H9 (cell line): ENCODE data around the gene PITPNM3. TPM values are rescaled to one million over a fixed set of nuclear protein-coding genes. Genes with fewer than 3 reads are reported as not detected.

Source experiments
- DNase-seq: peaks from one replicate; pipeline ENCODE4 v3.0.0-alpha.2; 2017
- H2AFZ ChIP-seq: one replicate; pipeline ENCODE4 v1.6.1; 2013; ENCODE audit warnings: mild to moderate bottlenecking, low read length, control low read depth, moderate library complexity
- H2AK5ac ChIP-seq: 2 replicates; pipeline ENCODE4 v1.6.1; 2013; ENCODE audit warnings: low read length, control low read depth, mixed read lengths; ENCODE audit not compliant: insufficient read length
- H2BK120ac ChIP-seq: one replicate; pipeline ENCODE4 v1.6.1; 2013; ENCODE audit warnings: low read depth, mild to moderate bottlenecking, low read length, control low read depth, inconsistent platforms; ENCODE audit not compliant: poor library complexity, severe bottlenecking
- H2BK12ac ChIP-seq: 2 replicates; pipeline ENCODE4 v1.6.1; 2013; ENCODE audit warnings: low read length, control low read depth, mixed read lengths, low read depth; ENCODE audit not compliant: insufficient read length
- H2BK15ac ChIP-seq: 2 replicates; pipeline ENCODE4 v1.6.1; 2013; ENCODE audit warnings: low read depth, low read length, control low read depth
- H2BK20ac ChIP-seq: one replicate; pipeline ENCODE4 v1.6.1; 2013; ENCODE audit warnings: low read depth, mild to moderate bottlenecking, low read length, control low read depth, inconsistent platforms; ENCODE audit not compliant: poor library complexity, severe bottlenecking
- H2BK5ac ChIP-seq: 2 replicates; pipeline ENCODE4 v1.6.1; 2013; ENCODE audit warnings: low read length, control low read depth, mixed read lengths; ENCODE audit not compliant: insufficient read length
- H3K14ac ChIP-seq: 2 replicates; pipeline ENCODE4 v1.6.1; 2013; ENCODE audit warnings: low read length, control low read depth; ENCODE audit not compliant: insufficient read depth
- H3K18ac ChIP-seq: 2 replicates; pipeline ENCODE4 v1.6.1; 2013; ENCODE audit warnings: low read depth, mild to moderate bottlenecking, mixed read lengths, low read length, control low read depth; ENCODE audit not compliant: insufficient read length
- H3K23ac ChIP-seq: 2 replicates; pipeline ENCODE4 v1.6.1; 2013; ENCODE audit warnings: low read length, control low read depth, mixed read lengths, low read depth; ENCODE audit not compliant: insufficient read length
- H3K23me2 ChIP-seq: 2 replicates; pipeline ENCODE4 v1.6.1; 2013; ENCODE audit warnings: low read depth, mild to moderate bottlenecking, mixed read lengths, low read length, control low read depth; ENCODE audit not compliant: insufficient read length, poor library complexity, severe bottlenecking
- H3K27ac ChIP-seq: 2 replicates; pipeline ENCODE4 v1.5.1; 2013; ENCODE audit warnings: low read length, control low read depth, mixed read lengths, low read depth; ENCODE audit not compliant: insufficient read length
- H3K27me3 ChIP-seq: 2 replicates; pipeline ENCODE4 v1.6.1; 2013; ENCODE audit warnings: low read length, control low read depth, inconsistent platforms; ENCODE audit not compliant: insufficient read depth
- H3K4ac ChIP-seq: 2 replicates; pipeline ENCODE4 v1.6.1; 2013; ENCODE audit warnings: low read depth, mild to moderate bottlenecking, control low read depth, inconsistent platforms, low read length, moderate library complexity
- H3K4me1 ChIP-seq: 2 replicates; pipeline ENCODE4 v1.6.1; 2013; ENCODE audit warnings: low read length, control low read depth, inconsistent platforms; ENCODE audit not compliant: insufficient read depth
- H3K4me2 ChIP-seq: 2 replicates; pipeline ENCODE4 v1.6.1; 2013; ENCODE audit warnings: low read length, control low read depth, mixed read lengths; ENCODE audit not compliant: insufficient read length, insufficient read depth
- H3K56ac ChIP-seq: 2 replicates; pipeline ENCODE4 v1.6.1; 2013; ENCODE audit warnings: low read depth, mild to moderate bottlenecking, mixed read lengths, low read length, control low read depth; ENCODE audit not compliant: insufficient read length
- H3K79me1 ChIP-seq: 2 replicates; pipeline ENCODE4 v1.6.1; 2013; ENCODE audit warnings: low read depth, mild to moderate bottlenecking, moderate library complexity, low read length, control low read depth, inconsistent platforms; ENCODE audit not compliant: insufficient read depth, poor library complexity, severe bottlenecking
- H3K79me2 ChIP-seq: 2 replicates; pipeline ENCODE4 v1.6.1; 2013; ENCODE audit warnings: low read length, control low read depth, inconsistent platforms; ENCODE audit not compliant: insufficient read depth
- H3K9ac ChIP-seq: 2 replicates; pipeline ENCODE4 v1.6.1; 2013; ENCODE audit warnings: low read length, control low read depth, mixed read lengths; ENCODE audit not compliant: insufficient read length; ENCODE audit errors: extremely low read depth
- H3K9me3 ChIP-seq: one replicate; pipeline ENCODE4 v1.6.1; 2013; ENCODE audit warnings: low read depth, low read length, inconsistent platforms; ENCODE audit not compliant: control insufficient read depth
- H3T11ph ChIP-seq: one replicate; pipeline ENCODE4 v1.6.1; 2013; ENCODE audit warnings: mild to moderate bottlenecking, low read length, control low read depth, inconsistent platforms
- H4K20me1 ChIP-seq: one replicate; pipeline ENCODE4 v1.6.1; 2013; ENCODE audit not compliant: control insufficient read depth, insufficient read length, insufficient read depth
- H4K5ac ChIP-seq: 2 replicates; pipeline ENCODE4 v1.6.1; 2013; ENCODE audit warnings: low read depth, mild to moderate bottlenecking, mixed read lengths, low read length, control low read depth; ENCODE audit not compliant: insufficient read length
- H4K8ac ChIP-seq: replicated peaks from 2 replicates; pipeline ENCODE4 v1.6.1; 2013; ENCODE audit warnings: low read length, control low read depth, mixed read lengths, low read depth; ENCODE audit not compliant: insufficient read length
- H4K91ac ChIP-seq: 2 replicates; pipeline ENCODE4 v1.6.1; 2013; ENCODE audit warnings: low read depth, mild to moderate bottlenecking, moderate library complexity, mixed read lengths, low read length, control low read depth; ENCODE audit not compliant: insufficient read length
- H3K27ac Mint-ChIP-seq, 3 experiments: 2 replicates in 2 of 3; 3 replicates in 1 of 3; pipeline ENCODE4 v1.8.0; 2020 to 2021; ENCODE audit warnings: mixed read lengths in 3 of 3, mild to moderate bottlenecking in 1 of 3, moderate library complexity in 1 of 3
- H3K27me3 Mint-ChIP-seq: 2 replicates; pipeline ENCODE4 v1.8.0; 2021; ENCODE audit warnings: low read depth, mild to moderate bottlenecking, moderate library complexity, mixed read lengths
- H3K36me3 Mint-ChIP-seq, 3 experiments: 2 replicates in 2 of 3; 3 replicates in 1 of 3; pipeline ENCODE4 v1.8.0; 2020 to 2021; ENCODE audit warnings: low read depth in 3 of 3, mixed read lengths in 3 of 3; ENCODE audit not compliant: insufficient read depth in 1 of 3
- H3K4me1 Mint-ChIP-seq, 2 experiments: 2 replicates each; pipeline ENCODE4 v1.8.0; 2020; ENCODE audit warnings: mixed read lengths in 2 of 2
- H3K4me3 Mint-ChIP-seq, 2 experiments: 2 replicates in 1 of 2; 3 replicates in 1 of 2; pipeline ENCODE4 v1.8.0; 2020 to 2021; ENCODE audit warnings: mild to moderate bottlenecking in 2 of 2, mixed read lengths in 2 of 2, moderate library complexity in 1 of 2
- H3K9me3 Mint-ChIP-seq, 2 experiments: 2 replicates in 1 of 2; 3 replicates in 1 of 2; pipeline ENCODE4 v1.8.0; 2020; ENCODE audit warnings: mild to moderate bottlenecking in 2 of 2, mixed read lengths in 2 of 2, moderate library complexity in 1 of 2
- WGBS: extraction: QIAGEN DNeasy Blood & Tissue Kit; methylation state at CpG from one replicate; pipeline ENCODE4 v1.1.7; 2013; ENCODE audit warnings: missing lambda C conversion rate, low lambda C conversion rate, mixed read lengths; ENCODE audit not compliant: insufficient read length; ENCODE audit errors: extremely low coverage; 5-methylcytosine and 5-hydroxymethylcytosine counted together
- total RNA-seq: library from RNA; stranded (reverse); gene quantifications from 2 replicates; pipeline ENCODE4 v1.2.1, GENCODE V29; 2021
- TF ChIP-seq, protein P1 (sequence below): fragments of 200-600 bp; sonication (generic); conservative IDR thresholded peaks from 3 replicates; pipeline ENCODE4 v1.8.0; 2021; ENCODE audit warnings: antibody characterized with exemption, mild to moderate bottlenecking

PITPNM3 gene
- total RNA-seq, 1 experiment from 2014 or later = 3.4 TPM

DNA sequence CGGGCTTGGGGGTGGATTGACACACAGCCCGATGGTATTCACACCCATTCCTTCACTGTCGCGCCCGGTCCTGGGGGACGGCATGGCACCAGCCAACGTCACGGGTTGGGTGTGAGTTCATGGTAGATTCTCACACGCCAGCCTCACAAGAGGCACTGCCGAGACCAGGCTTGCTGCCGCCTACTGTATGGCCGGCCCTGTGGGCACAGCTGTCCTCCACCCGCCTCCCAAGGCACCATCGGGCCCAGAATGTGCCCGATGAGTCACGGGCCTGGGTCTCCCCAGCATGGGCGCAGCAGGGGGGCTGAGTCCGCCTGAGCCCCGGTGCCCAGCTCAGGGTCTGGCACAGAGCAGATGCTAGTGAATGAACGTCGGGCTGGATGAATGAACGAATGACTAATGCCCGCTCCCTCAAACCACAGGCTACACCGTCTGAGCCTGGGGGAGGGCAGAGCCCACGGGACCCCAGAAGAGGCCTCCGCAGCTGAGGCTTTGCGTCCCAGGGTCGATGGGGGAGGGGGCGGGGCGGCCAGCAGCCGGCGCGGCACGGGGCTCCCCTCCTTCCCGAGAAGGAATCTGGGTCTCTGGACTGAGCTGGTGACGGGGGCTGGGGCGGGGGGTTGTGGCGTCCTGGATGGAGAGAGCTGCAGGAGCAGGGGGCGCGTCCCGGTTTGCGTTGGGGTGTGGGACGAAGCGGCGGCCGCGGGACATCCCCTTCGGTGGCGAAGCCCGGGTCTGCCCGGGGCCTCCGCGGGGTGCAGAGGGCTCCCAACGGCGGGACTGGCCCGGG lies 829 bp downstream of the PITPNM3 start:
- H3K4me3 Mint-ChIP-seq = peak overlapping the region; percentile 61 to 84
- Histone ChIP-seq H3K4me2 (peak overlapping the region; percentile 57), H3K23me2 (peaks cover 8% of the 10 kb centered on the region), H3K18ac (no peak overlapping the region), H2BK12ac (no peak overlapping the region), H3K23ac (no peak overlapping the region), H4K91ac (no peak overlapping the region), H3T11ph (no peak overlapping the region), H3K56ac (no peak overlapping the region), H2BK5ac (no peak overlapping the region), H3K4ac (no peak overlapping the region), H3K79me2 (no peaks in the 10 kb centered on the region), H2BK15ac (no peak overlapping the region), H4K20me1 (no peaks in the 10 kb centered on the region), H2BK20ac (no peak overlapping the region), H3K14ac (no peak overlapping the region; the same call in 1 of the 2 replicates), H4K8ac (no peak overlapping the region), H3K27ac (no peak overlapping the region), H3K79me1 (no peaks in the 10 kb centered on the region), H3K4me1 (no peaks in the 10 kb centered on the region), H2AK5ac (no peak overlapping the region), H4K5ac (no peak overlapping the region), H2AFZ (no peak overlapping the region), H2BK120ac (no peak overlapping the region), H3K9ac (no peak overlapping the region), H3K27me3 (peaks cover 21% of the 10 kb centered on the region), H3K9me3 (no peaks in the 10 kb centered on the region)
- H3K9me3 Mint-ChIP-seq = no peaks in the 10 kb centered on the region; a peak in 1 of 5 replicates
- peaks cover 72% of the 10 kb centered on the region for H3K27me3 Mint-ChIP-seq
- DNase-seq = peak; percentile 66
- no CpG with 5 or more reads among the region's 56 CpGs for WGBS
- H3K27ac Mint-ChIP-seq = no peak overlapping the region
- no peaks in the 10 kb centered on the region; a peak in 1 of 7 replicates for H3K36me3 Mint-ChIP-seq
- H3K4me1 Mint-ChIP-seq = peaks cover 27 to 38% of the 10 kb centered on the region in 2 experiments
- TF ChIP-seq, protein P1, sequence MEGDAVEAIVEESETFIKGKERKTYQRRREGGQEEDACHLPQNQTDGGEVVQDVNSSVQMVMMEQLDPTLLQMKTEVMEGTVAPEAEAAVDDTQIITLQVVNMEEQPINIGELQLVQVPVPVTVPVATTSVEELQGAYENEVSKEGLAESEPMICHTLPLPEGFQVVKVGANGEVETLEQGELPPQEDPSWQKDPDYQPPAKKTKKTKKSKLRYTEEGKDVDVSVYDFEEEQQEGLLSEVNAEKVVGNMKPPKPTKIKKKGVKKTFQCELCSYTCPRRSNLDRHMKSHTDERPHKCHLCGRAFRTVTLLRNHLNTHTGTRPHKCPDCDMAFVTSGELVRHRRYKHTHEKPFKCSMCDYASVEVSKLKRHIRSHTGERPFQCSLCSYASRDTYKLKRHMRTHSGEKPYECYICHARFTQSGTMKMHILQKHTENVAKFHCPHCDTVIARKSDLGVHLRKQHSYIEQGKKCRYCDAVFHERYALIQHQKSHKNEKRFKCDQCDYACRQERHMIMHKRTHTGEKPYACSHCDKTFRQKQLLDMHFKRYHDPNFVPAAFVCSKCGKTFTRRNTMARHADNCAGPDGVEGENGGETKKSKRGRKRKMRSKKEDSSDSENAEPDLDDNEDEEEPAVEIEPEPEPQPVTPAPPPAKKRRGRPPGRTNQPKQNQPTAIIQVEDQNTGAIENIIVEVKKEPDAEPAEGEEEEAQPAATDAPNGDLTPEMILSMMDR = no peak
